ENCODE results near the gene SRRM2. TPM values are rescaled to one million over a fixed set of nuclear protein-coding genes. Genes with fewer than 3 reads are reported as not detected.

SRRM2 gene
- total and polyA plus RNA-seq, 9 of the 15 experiments (the other 6 are each of a cell fraction or from before 2014, with no cell fraction given): 26.7 to 563 (median 81.1) TPM

- TF ChIP-seq TRIM25 (IDR thresholded peaks at IDR 0.05; ENCODE audit: borderline replicate concordance) (no peak), ETS2 (tag; IDR thresholded peaks at IDR 0.05; ENCODE audit: borderline replicate concordance, poor library complexity, severe bottlenecking) (no peak), BRF2 (IDR thresholded peaks at IDR 0.05; ENCODE audit: borderline replicate concordance, insufficient read depth, insufficient read length) (no peak), ATF1 (CRISPR knock-in tag; IDR thresholded peaks at IDR 0.05) (no peak), ATF1 (tag; IDR thresholded peaks at IDR 0.05) (no peak), MYC (IDR thresholded peaks at IDR 0.05; ENCODE audit: low read depth, low read length) (peak; percentile 78), MYC (CRISPR knock-in tag; IDR thresholded peaks at IDR 0.05; ENCODE audit: borderline replicate concordance, low read depth) (peak; percentile 81; the same call in 1 of the 2 replicates), NFE2L1 (tag; IDR thresholded peaks at IDR 0.05; ENCODE audit: borderline replicate concordance, low read depth) (no peak), CREBBP (IDR thresholded peaks at IDR 0.05; ENCODE audit: low read depth, low read length) (no peak), GTF2F1 (IDR thresholded peaks at IDR 0.05; ENCODE audit: low read depth, low read length) (no peak), FOXP4 (CRISPR knock-in tag; IDR thresholded peaks at IDR 0.05; ENCODE audit: borderline replicate concordance) (0 out of 2 replicates have a peak, but pooled peaks have one; percentile 59), HNRNPL (IDR thresholded peaks at IDR 0.05; ENCODE audit: low read depth, low read length) (no peak; the same call in 1 of the 2 replicates), SREBF2 (CRISPR knock-in tag; IDR thresholded peaks at IDR 0.05) (no peak), PPARD (CRISPR knock-in tag; IDR thresholded peaks at IDR 0.05) (no peak), ZNF830 (CRISPR knock-in tag; IDR thresholded peaks at IDR 0.05) (peak; percentile 82; the same call in 1 of the 2 replicates), ZNF311 (CRISPR knock-in tag; IDR thresholded peaks at IDR 0.05) (0 out of 2 replicates have a peak, but pooled peaks have one; percentile 46)
- TF ChIP-seq, protein P1, sequence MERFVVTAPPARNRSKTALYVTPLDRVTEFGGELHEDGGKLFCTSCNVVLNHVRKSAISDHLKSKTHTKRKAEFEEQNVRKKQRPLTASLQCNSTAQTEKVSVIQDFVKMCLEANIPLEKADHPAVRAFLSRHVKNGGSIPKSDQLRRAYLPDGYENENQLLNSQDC (CRISPR knock-in tag; IDR thresholded peaks at IDR 0.05): no peak
- TF ChIP-seq, protein P2, sequence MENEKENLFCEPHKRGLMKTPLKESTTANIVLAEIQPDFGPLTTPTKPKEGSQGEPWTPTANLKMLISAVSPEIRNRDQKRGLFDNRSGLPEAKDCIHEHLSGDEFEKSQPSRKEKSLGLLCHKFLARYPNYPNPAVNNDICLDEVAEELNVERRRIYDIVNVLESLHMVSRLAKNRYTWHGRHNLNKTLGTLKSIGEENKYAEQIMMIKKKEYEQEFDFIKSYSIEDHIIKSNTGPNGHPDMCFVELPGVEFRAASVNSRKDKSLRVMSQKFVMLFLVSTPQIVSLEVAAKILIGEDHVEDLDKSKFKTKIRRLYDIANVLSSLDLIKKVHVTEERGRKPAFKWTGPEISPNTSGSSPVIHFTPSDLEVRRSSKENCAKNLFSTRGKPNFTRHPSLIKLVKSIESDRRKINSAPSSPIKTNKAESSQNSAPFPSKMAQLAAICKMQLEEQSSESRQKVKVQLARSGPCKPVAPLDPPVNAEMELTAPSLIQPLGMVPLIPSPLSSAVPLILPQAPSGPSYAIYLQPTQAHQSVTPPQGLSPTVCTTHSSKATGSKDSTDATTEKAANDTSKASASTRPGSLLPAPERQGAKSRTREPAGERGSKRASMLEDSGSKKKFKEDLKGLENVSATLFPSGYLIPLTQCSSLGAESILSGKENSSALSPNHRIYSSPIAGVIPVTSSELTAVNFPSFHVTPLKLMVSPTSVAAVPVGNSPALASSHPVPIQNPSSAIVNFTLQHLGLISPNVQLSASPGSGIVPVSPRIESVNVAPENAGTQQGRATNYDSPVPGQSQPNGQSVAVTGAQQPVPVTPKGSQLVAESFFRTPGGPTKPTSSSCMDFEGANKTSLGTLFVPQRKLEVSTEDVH (IDR thresholded peaks at IDR 0.05; ENCODE audit: low read depth, partially characterized antibody): no peak
These were observed 24.9 kb downstream of the SRRM2 start, which contains the start of gene ELOB (continued) for GRCh38 chr16:2777231-2777902.
